Esophagus squamous epithelium (tissue), 5 donors: Measurements from ENCODE around the gene OGFOD2. TPM values are rescaled to one million over a fixed set of nuclear protein-coding genes. Genes with fewer than 3 reads are reported as not detected.

Source experiments
- DNase-seq: peaks from one replicate; lab custom pipeline; 2025; lab: John Stamatoyannopoulos, UW
- H3K27ac ChIP-seq, 4 donors: fragments of 200-600 bp; sonication (generic); one replicate each; pipeline ENCODE4 v1.5.1; 2016 to 2019; ENCODE audit warnings: mild to moderate bottlenecking in 1 of 4
- H3K27me3 ChIP-seq, 4 donors: fragments of 200-600 bp; sonication (generic); 1 replicate in 3 of 4; 2 replicates in 1 of 4; pipeline versions ENCODE4 v1.5.1 to v1.6.0; 2017 to 2021; ENCODE audit warnings: antibody characterized with exemption in 1 of 4
- H3K36me3 ChIP-seq, 3 donors: fragments of 200-600 bp; sonication (generic); one replicate each; pipeline ENCODE4 v1.5.1; 2016 to 2019
- H3K4me1 ChIP-seq, 3 donors: fragments of 200-600 bp; sonication (generic); one replicate each; pipeline ENCODE4 v1.5.1; 2017 to 2019
- H3K4me3 ChIP-seq, 4 donors: fragments of 200-600 bp; sonication (generic); 1 replicate in 3 of 4; 2 replicates in 1 of 4; pipeline ENCODE4 v1.5.1; 2016 to 2019; ENCODE audit warnings: mild to moderate bottlenecking in 2 of 4, moderate library complexity in 1 of 4
- H3K9me3 ChIP-seq, 3 donors: fragments of 200-600 bp; sonication (generic); one replicate each; pipeline ENCODE4 v1.5.1; 2016 to 2019
- POLR2A ChIP-seq, 4 donors: fragments of 450-650 bp; IDR thresholded peaks; one replicate each; pipeline ENCODE4 v1.6.1; 2017; ENCODE audit warnings: antibody characterized with exemption in 4 of 4, mild to moderate bottlenecking in 4 of 4, moderate library complexity in 3 of 4
- WGBS, 2 donors: methylation state at CpG; one replicate each; pipeline ENCODE4 v1.1.5; 2018; 5-methylcytosine and 5-hydroxymethylcytosine counted together
- intact Hi-C: fragments of 100-400 bp; cut with DNase I; formaldehyde crosslinking; loops from one replicate; pipeline ENCODE4 v1.15.0; 2022
- total RNA-seq, 4 donors: library from RNA; depleted of rRNA; stranded (reverse); fragments of >200 nt; gene quantifications; one replicate each; pipeline ENCODE4 v1.1.0, GENCODE V29; 2016
- TF ChIP-seq, protein P1 (sequence below), 6 experiments: fragments of 450-650 bp in 4 of 6; fragments of 200-600 bp in 2 of 6; sonication (generic) in 2 of 6; IDR thresholded peaks; one replicate each; pipeline ENCODE4 v1.5.1; 2016 to 2019; ENCODE audit warnings: antibody characterized with exemption in 6 of 6, mild to moderate bottlenecking in 4 of 6, moderate library complexity in 4 of 6
- donor health status: DM: yes; HTN: yes; CAD: no.

OGFOD2 gene
- total RNA-seq, 4 donors from 2014 or later, result 8.5 to 13.9 (median 11.3) TPM

- Histone ChIP-seq H3K36me3 (peaks cover 0 to 63% (median 5%) of the 10 kb centered on the region in 3 donors), H3K27me3 (no peaks in the 10 kb centered on the region), H3K9me3 (no peaks in the 10 kb centered on the region), H3K4me3 (no peak overlapping the region), H3K27ac (peak overlapping the region; percentile 24 to 85 (median 65)), H3K4me1 (peaks cover 50 to 70% (median 55%) of the 10 kb centered on the region in 3 donors)
- no peak for TF ChIP-seq POLR2A (IDR thresholded peaks at IDR 0.05)
- 80% methylated on average over 8 to 12 of the region's 21 CpGs for WGBS, 2 donors
- no peak for DNase-seq
- intact Hi-C loops, result no loop called here
Measured at GRCh38 chr12:122982963-122983788, 8.1 kb downstream of the OGFOD2 start.

DNA sequence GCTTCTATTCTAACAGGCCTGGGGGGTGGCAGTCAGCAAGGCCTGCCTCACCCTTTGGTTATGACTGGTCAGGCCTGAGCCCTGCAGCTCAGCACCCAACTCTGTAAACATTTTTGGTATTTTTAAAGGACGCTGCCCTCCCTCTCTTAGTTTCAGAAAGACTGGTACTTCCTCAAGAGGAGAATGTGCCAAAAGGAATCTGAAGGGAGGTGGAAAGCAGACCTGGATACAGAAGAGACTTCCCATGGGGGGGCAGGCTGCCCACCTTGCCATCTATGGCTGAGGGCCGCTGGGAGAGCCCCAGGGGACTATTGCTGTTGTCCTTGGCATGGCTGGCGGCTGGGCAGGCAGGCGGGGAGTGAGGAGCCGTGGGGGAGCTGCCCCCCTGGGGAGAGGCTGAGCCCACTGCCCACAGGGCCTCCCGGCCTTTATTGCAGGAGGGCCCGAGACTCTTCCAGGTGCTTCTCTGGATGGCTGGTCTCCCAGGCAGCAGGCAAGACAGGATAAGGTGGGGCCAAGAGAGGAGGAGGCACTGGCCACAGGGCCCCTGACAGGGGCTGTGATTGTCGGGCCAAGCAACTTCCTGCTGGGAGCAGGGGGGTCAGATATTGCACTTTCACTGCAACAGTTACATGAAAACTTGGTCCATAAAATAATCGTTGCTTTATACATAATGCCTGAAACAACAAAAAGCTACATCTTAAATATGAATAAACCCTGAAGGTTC is 8.9 kb downstream of the OGFOD2 start:
- WGBS, 2 donors, result 44 to 45% methylated on average over 7 to 8 of the region's 9 CpGs
- TF ChIP-seq POLR2A (IDR thresholded peaks at IDR 0.05), result no peak
- TF ChIP-seq, protein P1, sequence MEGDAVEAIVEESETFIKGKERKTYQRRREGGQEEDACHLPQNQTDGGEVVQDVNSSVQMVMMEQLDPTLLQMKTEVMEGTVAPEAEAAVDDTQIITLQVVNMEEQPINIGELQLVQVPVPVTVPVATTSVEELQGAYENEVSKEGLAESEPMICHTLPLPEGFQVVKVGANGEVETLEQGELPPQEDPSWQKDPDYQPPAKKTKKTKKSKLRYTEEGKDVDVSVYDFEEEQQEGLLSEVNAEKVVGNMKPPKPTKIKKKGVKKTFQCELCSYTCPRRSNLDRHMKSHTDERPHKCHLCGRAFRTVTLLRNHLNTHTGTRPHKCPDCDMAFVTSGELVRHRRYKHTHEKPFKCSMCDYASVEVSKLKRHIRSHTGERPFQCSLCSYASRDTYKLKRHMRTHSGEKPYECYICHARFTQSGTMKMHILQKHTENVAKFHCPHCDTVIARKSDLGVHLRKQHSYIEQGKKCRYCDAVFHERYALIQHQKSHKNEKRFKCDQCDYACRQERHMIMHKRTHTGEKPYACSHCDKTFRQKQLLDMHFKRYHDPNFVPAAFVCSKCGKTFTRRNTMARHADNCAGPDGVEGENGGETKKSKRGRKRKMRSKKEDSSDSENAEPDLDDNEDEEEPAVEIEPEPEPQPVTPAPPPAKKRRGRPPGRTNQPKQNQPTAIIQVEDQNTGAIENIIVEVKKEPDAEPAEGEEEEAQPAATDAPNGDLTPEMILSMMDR (IDR thresholded peaks at IDR 0.05), result no peak
- DNase-seq, result no peak
- Histone ChIP-seq H3K9me3 (no peaks in the 10 kb centered on the region), H3K4me3 (no peak overlapping the region), H3K36me3 (peaks cover 0 to 63% (median 5%) of the 10 kb centered on the region in 3 donors), H3K27ac (peak overlapping the region; percentile 24 to 85 (median 65)), H3K4me1 (peaks cover 50 to 62% (median 54%) of the 10 kb centered on the region in 3 donors), H3K27me3 (no peaks in the 10 kb centered on the region)
- intact Hi-C loops, result no loop called here

GRCh38 chr12:122984612-122985337 is 9.7 kb downstream of the OGFOD2 start:
- intact Hi-C loops, result no loop called here
- H3K27me3 ChIP-seq, result no peaks in the 10 kb centered on the region
- DNase-seq, result no peak
- WGBS, 2 donors, result 32 to 43% methylated on average over 21 to 23 of the region's 34 CpGs
- peak overlapping the region in 1 of 4 donors; percentile 22 for H3K4me3 ChIP-seq
- H3K4me1 ChIP-seq, result peaks cover 44 to 54% (median 45%) of the 10 kb centered on the region in 3 donors
- peak overlapping the region; percentile 24 to 85 (median 65) for H3K27ac ChIP-seq
- TF ChIP-seq POLR2A (IDR thresholded peaks at IDR 0.05), result no peak
- TF ChIP-seq, protein P1 (IDR thresholded peaks at IDR 0.05), result no peak
- H3K36me3 ChIP-seq, result peaks cover 0 to 69% (median 5%) of the 10 kb centered on the region in 3 donors
- no peaks in the 10 kb centered on the region for H3K9me3 ChIP-seq

- Histone ChIP-seq H3K27ac (peak overlapping the region; percentile 24 to 85 (median 65)), H3K4me3 (no peak overlapping the region), H3K27me3 (no peaks in the 10 kb centered on the region), H3K36me3 (peaks cover 0 to 77% (median 5%) of the 10 kb centered on the region in 3 donors), H3K4me1 (peaks cover 41 to 50% (median 42%) of the 10 kb centered on the region in 3 donors), H3K9me3 (no peaks in the 10 kb centered on the region)
- no peak for TF ChIP-seq POLR2A (IDR thresholded peaks at IDR 0.05)
- TF ChIP-seq, protein P1 (IDR thresholded peaks at IDR 0.05), result no peak
- intact Hi-C loops, result no loop called here
- WGBS, 2 donors, result 60 to 68% methylated on average over 8 to 9 of the region's 45 CpGs
- no peak for DNase-seq
Measured at GRCh38 chr12:122985338-122986257, 10.6 kb downstream of the OGFOD2 start.
